ENCODE data around the gene SLC9B1.
A peak's percentile ranks its signal among the peaks of the same experiment; 100 is the strongest.

SLC9B1 gene

DNA sequence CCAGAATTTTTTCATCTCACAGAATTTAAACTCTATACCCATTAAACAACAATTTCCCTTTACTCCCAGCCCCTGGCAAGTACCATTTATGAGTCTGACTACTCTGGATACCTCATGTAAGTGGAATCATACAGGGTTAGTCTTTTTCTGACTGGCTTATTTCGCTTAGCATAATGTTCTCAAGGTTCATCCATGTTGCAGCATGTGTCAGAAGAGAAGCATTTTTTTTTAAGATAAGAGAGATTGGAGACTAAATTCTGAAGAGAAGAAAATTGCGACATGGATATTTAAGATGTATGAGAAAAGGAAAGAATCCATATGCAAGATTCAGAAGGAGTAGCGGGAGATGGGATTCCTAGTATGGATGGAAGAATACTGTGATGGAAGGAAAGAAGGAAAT is 11.3 kb upstream of the SLC9B1 start:
- no peak overlapping the region for H3K4me3 ChIP-seq (ENCODE audit: low read length)
- no peak overlapping the region for H3K9ac ChIP-seq (ENCODE audit: low read length)
- H3K27ac ChIP-seq (ENCODE audit: low read depth, low read length) = no peak overlapping the region
- H3K4me1 ChIP-seq (ENCODE audit: control insufficient read depth, insufficient read depth, low read length) = no peaks in the 10 kb centered on the region
- H3K36me3 ChIP-seq (ENCODE audit: control insufficient read depth, insufficient read depth, low read length) = no peaks in the 10 kb centered on the region
- no peaks in the 10 kb centered on the region for H3K27me3 ChIP-seq (ENCODE audit: control insufficient read depth, insufficient read depth, low read length)

DNA sequence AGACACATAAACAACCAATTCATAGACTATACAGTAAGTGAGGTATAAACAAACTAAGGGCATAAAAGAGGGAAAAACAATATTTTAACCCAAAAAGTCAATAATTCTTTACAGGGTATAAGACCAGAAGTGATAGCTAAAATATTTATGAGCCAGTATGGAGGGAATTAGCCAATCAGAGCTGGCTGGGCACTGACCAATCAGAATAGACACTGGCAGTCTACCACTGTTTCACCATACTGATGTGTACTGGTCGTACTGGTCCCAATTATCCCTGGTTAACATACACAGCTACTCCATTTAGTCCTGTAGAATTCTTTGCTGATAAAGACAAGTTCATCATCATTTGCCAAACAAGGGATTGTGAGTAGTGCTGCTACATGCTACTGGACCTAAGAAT is 9.8 kb upstream of the SLC9B1 start:
- no peaks in the 10 kb centered on the region for H3K27me3 ChIP-seq (ENCODE audit: control insufficient read depth, insufficient read depth, low read length)
- no peak overlapping the region for H3K9ac ChIP-seq (ENCODE audit: low read length)
- H3K36me3 ChIP-seq (ENCODE audit: control insufficient read depth, insufficient read depth, low read length) = no peaks in the 10 kb centered on the region
- no peaks in the 10 kb centered on the region for H3K4me1 ChIP-seq (ENCODE audit: control insufficient read depth, insufficient read depth, low read length)
- no peak overlapping the region for H3K4me3 ChIP-seq (ENCODE audit: low read length)
- no peak overlapping the region for H3K27ac ChIP-seq (ENCODE audit: low read depth, low read length)

DNA sequence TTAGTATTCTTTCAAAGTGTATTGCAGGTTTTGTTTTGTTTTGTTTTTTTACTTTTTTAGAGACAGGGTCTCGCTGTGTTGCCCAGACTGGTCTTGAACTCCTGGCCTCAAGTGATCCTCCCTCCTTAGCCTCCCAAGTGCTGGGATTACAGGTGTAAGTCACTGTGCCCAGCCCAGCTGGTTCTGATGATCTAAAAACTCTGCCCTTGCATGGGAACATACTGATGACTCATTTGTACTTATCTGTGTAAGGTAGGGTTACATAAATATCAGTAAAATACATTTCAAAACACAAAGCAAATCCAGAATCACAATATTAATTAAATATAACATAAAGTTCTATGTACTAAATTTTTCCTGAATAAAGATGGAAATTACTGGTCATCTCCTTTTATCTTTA is 7.4 kb upstream of the SLC9B1 start:
- H3K4me1 ChIP-seq (ENCODE audit: control insufficient read depth, insufficient read depth, low read length) = no peaks in the 10 kb centered on the region
- H3K27me3 ChIP-seq (ENCODE audit: control insufficient read depth, insufficient read depth, low read length) = no peaks in the 10 kb centered on the region
- no peaks in the 10 kb centered on the region for H3K36me3 ChIP-seq (ENCODE audit: control insufficient read depth, insufficient read depth, low read length)
- no peak overlapping the region for H3K27ac ChIP-seq (ENCODE audit: low read depth, low read length)
- no peak overlapping the region for H3K9ac ChIP-seq (ENCODE audit: low read length)
- H3K4me3 ChIP-seq (ENCODE audit: low read length) = no peak overlapping the region

DNA sequence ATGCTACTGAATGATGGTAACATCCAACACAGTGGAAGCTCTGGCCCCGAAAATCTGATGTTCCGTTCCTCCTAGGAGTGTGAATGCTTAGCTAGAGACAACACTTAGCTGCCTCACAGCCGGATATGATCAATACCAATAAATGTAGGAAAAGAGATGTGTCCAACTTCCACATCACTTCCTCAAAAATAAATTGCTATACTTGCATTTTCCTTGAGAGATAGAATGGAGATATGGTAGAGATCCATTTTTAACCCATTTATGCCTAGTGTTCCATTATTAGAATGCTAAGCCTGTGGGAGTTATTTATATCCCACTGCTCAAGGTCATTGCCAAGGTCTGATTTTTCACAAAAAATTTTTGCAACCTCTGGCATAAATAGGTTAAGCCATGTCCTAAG is 5.5 kb upstream of the SLC9B1 start:
- H3K27me3 ChIP-seq (ENCODE audit: control insufficient read depth, insufficient read depth, low read length) = no peaks in the 10 kb centered on the region
- H3K4me1 ChIP-seq (ENCODE audit: control insufficient read depth, insufficient read depth, low read length) = no peaks in the 10 kb centered on the region

DNA sequence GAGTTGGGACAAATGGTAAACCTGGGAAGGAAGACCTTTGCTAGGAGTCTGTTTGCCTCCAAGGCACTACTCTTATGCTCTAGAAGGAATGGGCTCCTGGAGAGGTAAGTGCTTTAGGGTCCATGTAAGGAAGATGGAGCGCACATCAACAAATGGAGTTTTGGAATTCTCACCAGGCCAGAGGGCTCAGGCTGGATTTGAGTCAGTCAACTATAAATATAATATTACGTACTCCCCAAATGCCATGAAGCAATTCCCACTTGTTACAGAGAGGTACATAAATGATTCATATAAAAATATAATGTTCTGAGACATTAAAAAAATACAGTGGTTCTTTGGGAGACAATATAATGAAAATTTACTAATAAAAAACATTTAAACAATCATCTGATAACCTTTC is 1.6 kb upstream of the SLC9B1 start:
- Histone ChIP-seq H3K9ac (ENCODE audit: low read length) (no peak overlapping the region), H3K4me1 (ENCODE audit: control insufficient read depth, insufficient read depth, low read length) (peaks cover 5% of the 10 kb centered on the region), H3K4me3 (ENCODE audit: low read length) (no peak overlapping the region), H3K27me3 (ENCODE audit: control insufficient read depth, insufficient read depth, low read length) (no peaks in the 10 kb centered on the region), H3K27ac (ENCODE audit: low read depth, low read length) (no peak overlapping the region), H3K36me3 (ENCODE audit: control insufficient read depth, insufficient read depth, low read length) (no peaks in the 10 kb centered on the region)

More for the DNA sequence above, 5.5 kb upstream of the SLC9B1 start:
- Histone ChIP-seq H3K4me3 (ENCODE audit: low read length) (no peak overlapping the region), H3K36me3 (ENCODE audit: control insufficient read depth, insufficient read depth, low read length) (no peaks in the 10 kb centered on the region), H3K9ac (ENCODE audit: low read length) (no peak overlapping the region), H3K27ac (ENCODE audit: low read depth, low read length) (no peak overlapping the region)

DNA sequence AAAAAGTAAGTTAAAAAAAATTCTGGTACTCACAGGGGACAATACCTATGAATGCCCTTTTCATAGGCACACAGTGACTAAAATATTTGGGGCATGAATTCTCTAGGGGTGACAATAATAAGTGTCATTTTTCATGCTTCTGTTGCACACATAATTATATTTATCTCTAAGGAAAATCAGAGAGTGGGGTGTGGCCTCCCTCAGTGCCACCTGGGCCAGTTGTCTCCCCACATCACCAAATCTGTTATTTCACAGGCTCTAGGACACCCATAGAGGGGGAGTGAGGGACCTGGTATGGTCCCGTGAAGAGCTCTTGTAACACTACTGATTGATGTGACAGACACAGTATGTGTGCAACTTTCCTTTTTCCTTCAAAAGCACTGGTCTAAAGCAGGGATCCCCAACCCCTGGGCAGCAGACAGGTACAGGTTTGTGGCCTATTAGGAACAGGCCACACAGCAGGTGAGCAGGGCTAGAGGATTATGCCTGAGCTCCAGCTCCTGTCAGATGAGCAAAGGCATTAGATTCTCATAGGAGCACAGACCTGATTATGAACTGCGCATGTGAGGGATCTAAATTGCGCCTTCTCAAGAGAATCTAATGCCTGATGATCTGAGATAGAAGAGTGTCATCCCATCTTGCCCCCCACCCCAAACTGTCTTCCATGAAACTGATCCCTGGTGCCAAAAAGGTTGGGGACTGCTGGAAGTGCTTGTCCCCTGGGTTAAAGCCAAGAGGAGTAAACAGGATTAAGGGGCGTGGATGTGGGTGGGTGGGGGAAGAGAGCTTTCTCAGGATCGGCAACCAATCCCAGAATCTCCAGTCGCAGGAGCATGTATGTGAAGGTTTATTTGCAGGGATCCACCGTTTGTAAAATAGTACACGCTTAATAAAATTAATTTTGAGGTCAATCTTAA is 856 bp downstream of the SLC9B1 start:
- Histone ChIP-seq H3K27me3 (ENCODE audit: control insufficient read depth, insufficient read depth, low read length) (no peaks in the 10 kb centered on the region), H3K4me1 (ENCODE audit: control insufficient read depth, insufficient read depth, low read length) (peaks cover 5% of the 10 kb centered on the region), H3K4me3 (ENCODE audit: low read length) (peak overlapping the region; percentile 66), H3K36me3 (ENCODE audit: control insufficient read depth, insufficient read depth, low read length) (no peaks in the 10 kb centered on the region), H3K27ac (ENCODE audit: low read depth, low read length) (peak overlapping the region; percentile 93), H3K9ac (ENCODE audit: low read length) (peak overlapping the region; percentile 29)

DNA sequence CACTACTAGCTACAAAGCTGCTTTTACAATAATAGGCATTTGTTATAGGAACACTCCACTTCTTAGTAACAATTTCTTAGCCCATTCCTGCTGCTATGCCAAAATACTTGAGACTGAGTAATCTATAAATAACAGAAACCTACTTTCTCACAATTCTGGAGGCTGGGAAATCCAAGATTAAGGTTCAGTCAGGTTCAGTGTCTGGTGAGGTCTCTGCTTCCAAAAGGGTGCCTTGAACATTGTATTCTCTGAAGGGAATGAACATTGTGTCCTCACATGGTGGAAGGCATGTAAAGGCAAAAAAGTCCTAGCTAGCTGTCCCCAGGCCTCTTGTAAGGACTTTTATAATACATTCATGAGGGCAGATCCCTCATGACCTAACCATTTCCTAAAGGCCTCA is 7.0 kb downstream of the SLC9B1 start:
- H3K4me3 ChIP-seq (ENCODE audit: low read length) = no peak overlapping the region
- H3K4me1 ChIP-seq (ENCODE audit: control insufficient read depth, insufficient read depth, low read length) = peaks cover 12% of the 10 kb centered on the region
- no peaks in the 10 kb centered on the region for H3K36me3 ChIP-seq (ENCODE audit: control insufficient read depth, insufficient read depth, low read length)
- H3K9ac ChIP-seq (ENCODE audit: low read length) = no peak overlapping the region
- peak overlapping the region; percentile 64 for H3K27ac ChIP-seq (ENCODE audit: low read depth, low read length)
- no peaks in the 10 kb centered on the region for H3K27me3 ChIP-seq (ENCODE audit: control insufficient read depth, insufficient read depth, low read length)

DNA sequence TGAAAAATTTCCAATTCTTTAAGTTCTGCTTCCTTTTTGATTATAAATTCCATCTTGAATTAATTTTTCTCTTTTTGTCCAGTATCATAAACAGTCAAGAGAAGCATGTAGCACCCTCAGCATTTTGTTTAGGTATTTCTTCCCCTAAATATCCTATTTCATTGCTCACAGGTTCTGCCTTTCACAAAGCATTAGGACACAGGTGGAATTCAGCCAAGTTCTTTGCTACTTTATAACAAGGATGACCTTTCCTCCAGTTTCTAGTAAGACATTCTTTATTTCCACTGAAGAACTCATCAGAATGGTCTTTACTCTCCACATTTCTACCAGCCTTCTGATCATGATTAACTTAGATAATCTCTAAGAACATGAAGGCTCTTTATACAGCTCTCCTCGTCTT is 7.4 kb downstream of the SLC9B1 start:
- Histone ChIP-seq H3K36me3 (ENCODE audit: control insufficient read depth, insufficient read depth, low read length) (no peaks in the 10 kb centered on the region), H3K9ac (ENCODE audit: low read length) (no peak overlapping the region), H3K4me1 (ENCODE audit: control insufficient read depth, insufficient read depth, low read length) (peaks cover 12% of the 10 kb centered on the region), H3K27me3 (ENCODE audit: control insufficient read depth, insufficient read depth, low read length) (no peaks in the 10 kb centered on the region), H3K4me3 (ENCODE audit: low read length) (no peak overlapping the region), H3K27ac (ENCODE audit: low read depth, low read length) (peak overlapping the region; percentile 64)

DNA sequence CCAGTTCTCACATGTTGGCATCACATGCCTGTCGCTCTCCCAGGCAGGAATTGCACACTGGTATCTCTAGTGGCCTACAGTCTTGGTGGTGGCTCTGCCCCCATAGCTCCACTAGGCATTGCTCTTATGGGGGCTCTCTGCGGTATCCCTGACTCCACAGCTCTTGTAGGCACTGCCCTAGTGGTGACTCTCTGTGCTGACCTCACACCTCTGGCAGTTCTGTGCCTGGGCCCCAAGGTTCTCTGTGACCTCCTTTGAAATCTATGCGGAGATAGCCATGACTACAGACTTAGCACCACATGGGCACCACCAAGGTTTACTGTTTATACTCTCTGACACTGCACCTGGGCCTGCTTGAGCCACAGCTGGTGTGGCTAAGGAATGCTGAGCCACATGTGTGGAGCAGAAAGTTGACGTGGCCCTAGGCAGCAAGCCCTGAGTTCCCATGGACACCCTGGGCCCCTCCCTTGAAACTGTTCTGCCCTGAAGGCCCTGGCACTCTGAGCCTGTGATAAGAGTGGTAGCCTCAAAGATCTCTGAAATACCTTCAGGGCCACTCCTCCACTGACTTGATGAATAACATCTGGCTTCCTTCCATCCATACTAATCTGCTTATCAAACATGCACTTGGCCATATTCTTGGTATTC is 8.0 kb downstream of the SLC9B1 start:
- Histone ChIP-seq H3K9ac (ENCODE audit: low read length) (no peak overlapping the region), H3K36me3 (ENCODE audit: control insufficient read depth, insufficient read depth, low read length) (no peaks in the 10 kb centered on the region), H3K27me3 (ENCODE audit: control insufficient read depth, insufficient read depth, low read length) (no peaks in the 10 kb centered on the region), H3K27ac (ENCODE audit: low read depth, low read length) (peak overlapping the region; percentile 64), H3K4me3 (ENCODE audit: low read length) (no peak overlapping the region), H3K4me1 (ENCODE audit: control insufficient read depth, insufficient read depth, low read length) (peaks cover 12% of the 10 kb centered on the region)

DNA sequence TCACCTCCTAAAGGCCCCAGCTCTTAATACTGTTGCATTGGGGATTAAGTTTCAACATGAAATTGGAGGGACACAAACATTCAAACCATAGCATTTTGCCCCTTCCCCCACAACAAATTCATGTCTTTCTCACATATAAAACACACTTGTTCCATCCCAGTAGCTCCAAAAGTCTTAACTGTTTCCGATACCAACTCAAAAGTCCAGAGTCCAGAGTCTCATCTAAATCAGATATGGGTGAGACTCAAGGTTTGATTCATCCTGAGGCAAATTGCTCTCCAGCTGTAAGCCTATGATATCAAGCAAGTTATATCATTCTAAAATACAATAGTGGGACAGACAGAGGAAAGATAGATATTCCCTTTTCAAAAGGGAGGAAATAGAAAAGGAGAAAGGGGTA is 8.7 kb downstream of the SLC9B1 start:
- no peak overlapping the region for H3K4me3 ChIP-seq (ENCODE audit: low read length)
- no peak overlapping the region for H3K27ac ChIP-seq (ENCODE audit: low read depth, low read length)
- H3K4me1 ChIP-seq (ENCODE audit: control insufficient read depth, insufficient read depth, low read length) = peaks cover 12% of the 10 kb centered on the region
- no peak overlapping the region for H3K9ac ChIP-seq (ENCODE audit: low read length)
- H3K27me3 ChIP-seq (ENCODE audit: control insufficient read depth, insufficient read depth, low read length) = no peaks in the 10 kb centered on the region
- H3K36me3 ChIP-seq (ENCODE audit: control insufficient read depth, insufficient read depth, low read length) = no peaks in the 10 kb centered on the region

DNA sequence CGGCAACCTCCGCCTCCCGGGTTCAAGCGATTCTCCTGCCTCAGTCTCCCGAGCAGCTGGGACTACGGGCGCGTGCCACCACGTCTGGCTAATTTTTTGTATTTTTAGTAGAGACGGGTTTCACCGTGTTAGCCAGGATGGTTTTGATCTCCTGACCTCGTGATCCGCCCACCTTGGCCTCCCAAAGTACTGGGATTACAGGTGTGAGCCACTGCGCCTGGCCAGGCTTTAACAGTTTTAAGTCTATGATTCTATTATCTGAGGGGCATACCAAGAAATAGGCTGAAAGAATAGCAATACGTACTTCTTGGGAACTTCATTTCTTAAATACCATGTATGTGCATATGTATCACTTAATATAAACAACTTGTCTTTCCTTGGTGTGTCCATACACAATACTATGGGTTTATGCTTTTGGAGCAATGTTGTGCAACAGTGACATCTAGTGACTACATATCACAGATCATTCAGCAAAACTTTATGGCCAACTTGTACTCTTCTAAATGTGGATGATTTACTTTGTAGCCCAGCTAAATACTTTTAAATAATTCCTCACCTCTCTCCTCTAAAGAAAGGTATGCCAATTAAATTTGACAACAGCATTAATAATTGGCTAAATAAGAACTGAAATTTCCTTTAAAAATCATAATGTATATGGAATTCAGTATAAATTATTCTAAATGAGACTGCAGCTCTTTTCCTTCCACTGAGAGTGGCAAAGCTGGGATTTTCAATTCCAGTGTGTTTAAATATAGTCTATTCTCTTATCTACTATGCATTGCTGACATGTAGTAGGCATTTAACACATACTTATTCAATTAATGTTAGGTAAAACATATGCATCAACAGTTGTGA is 10.4 kb downstream of the SLC9B1 start:
- H3K4me3 ChIP-seq (ENCODE audit: low read length) = no peak overlapping the region
- peaks cover 12% of the 10 kb centered on the region for H3K4me1 ChIP-seq (ENCODE audit: control insufficient read depth, insufficient read depth, low read length)
- H3K36me3 ChIP-seq (ENCODE audit: control insufficient read depth, insufficient read depth, low read length) = no peaks in the 10 kb centered on the region
- H3K27ac ChIP-seq (ENCODE audit: low read depth, low read length) = no peak overlapping the region
- no peaks in the 10 kb centered on the region for H3K27me3 ChIP-seq (ENCODE audit: control insufficient read depth, insufficient read depth, low read length)
- H3K9ac ChIP-seq (ENCODE audit: low read length) = no peak overlapping the region

DNA sequence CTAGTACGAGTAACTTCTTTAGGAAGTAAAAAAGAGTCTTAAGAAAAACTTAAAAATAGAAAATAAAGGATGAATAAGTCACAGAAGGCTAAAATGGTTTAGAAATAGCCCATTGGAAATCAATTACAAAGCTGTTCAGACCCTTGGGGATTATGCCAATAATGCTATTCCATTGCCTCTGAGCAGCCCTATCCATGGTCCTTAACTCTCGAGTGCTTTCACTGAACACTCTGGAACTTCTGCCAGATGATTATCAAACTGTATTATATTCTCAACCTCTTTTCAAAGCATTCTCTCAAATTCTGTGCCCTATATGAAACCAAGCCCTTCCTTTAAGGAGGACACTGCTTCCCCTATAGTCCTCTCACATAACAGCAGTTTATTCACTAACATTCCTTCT is 17.0 kb downstream of the SLC9B1 start:
- no peak overlapping the region for H3K27ac ChIP-seq (ENCODE audit: low read depth, low read length)
- H3K4me1 ChIP-seq (ENCODE audit: control insufficient read depth, insufficient read depth, low read length) = no peaks in the 10 kb centered on the region
- H3K27me3 ChIP-seq (ENCODE audit: control insufficient read depth, insufficient read depth, low read length) = no peaks in the 10 kb centered on the region
- no peak overlapping the region for H3K4me3 ChIP-seq (ENCODE audit: low read length)
- H3K9ac ChIP-seq (ENCODE audit: low read length) = no peak overlapping the region
- no peaks in the 10 kb centered on the region for H3K36me3 ChIP-seq (ENCODE audit: control insufficient read depth, insufficient read depth, low read length)

All from rectal smooth muscle tissue (tissue), 1 donor.